SK-N-SH (cell line): ENCODE data around the gene MAGEA11. TPM values are rescaled to one million over a fixed set of nuclear protein-coding genes. Genes with fewer than 3 reads are reported as not detected.
"Not testable (repeated sequence)": the region's sequence is repeated elsewhere in the genome, so short reads cannot be mapped to it uniquely, and the experiment has no call there.

ENCODE experiments used
- CTCF ChIA-PET: fragments of 300-600, 350-600 bp; formaldehyde crosslinking; extraction: SDS; loops from one replicate; lab custom pipeline; 2021; lab: Yijun Ruan, JAX
- POLR2A ChIA-PET: fragments of 350-600 bp; sonication (Branson Sonifier 250); formaldehyde crosslinking; extraction: SDS; loops from one replicate; lab custom pipeline; 2020; ENCODE audit warnings: antibody characterized with exemption, inconsistent platforms; lab: Yijun Ruan, JAX
- DNase-seq: peaks from one replicate; pipeline ENCODE4 v3.0.0; 2012
- H2AFZ ChIP-seq: fragments of 200-600 bp; sonication (generic); 2 replicates; pipeline ENCODE4 v1.8.1; 2016; ENCODE audit warnings: antibody characterized with exemption, mild to moderate bottlenecking, low read depth
- H3F3A ChIP-seq: fragments of 200-600 bp; sonication (generic); replicated peaks from 2 replicates; pipeline ENCODE3; 2016; ENCODE audit warnings: antibody characterized with exemption, mild to moderate bottlenecking; ENCODE audit not compliant: insufficient read depth
- H3K27ac ChIP-seq, 2 experiments: fragments of 200-500 bp in 1 of 2; fragments of 200-600 bp in 1 of 2; sonication (Bioruptor generic) in 1 of 2; sonication (generic), shearing (Covaris generic) in 1 of 2; 2 replicates each; pipeline versions ENCODE4 v1.5.1 to v1.6.1; 2014 to 2016; ENCODE audit warnings: low read depth in 2 of 2, inconsistent platforms in 1 of 2, low read length in 1 of 2, mild to moderate bottlenecking in 1 of 2, mixed read lengths in 1 of 2
- H3K27me3 ChIP-seq: fragments of 200-600 bp; sonication (generic), shearing (Covaris generic); 2 replicates; pipeline ENCODE4 v1.6.1; 2016; ENCODE audit warnings: mixed run types; ENCODE audit not compliant: insufficient read depth
- H3K36me3 ChIP-seq, 2 experiments: fragments of 200-500 bp in 1 of 2; fragments of 200-600 bp in 1 of 2; sonication (Bioruptor generic) in 1 of 2; sonication (generic) in 1 of 2; replicated peaks in 1 of 2; 2 replicates each; pipeline versions ENCODE3 to v1.5.1; 2014 to 2016; ENCODE audit warnings: low read length in 1 of 2, mild to moderate bottlenecking in 1 of 2; ENCODE audit not compliant: insufficient read depth in 2 of 2, control insufficient read depth in 1 of 2
- H3K4me1 ChIP-seq, 2 experiments: fragments of 200-500 bp in 1 of 2; fragments of 200-600 bp in 1 of 2; sonication (Bioruptor generic) in 1 of 2; sonication (generic), shearing (Covaris generic) in 1 of 2; 2 replicates each; pipeline versions ENCODE4 v1.5.1 to v1.6.1; 2014 to 2016; ENCODE audit warnings: low read depth in 1 of 2, low read length in 1 of 2, mixed run types in 1 of 2; ENCODE audit not compliant: insufficient read depth in 2 of 2, control insufficient read depth in 1 of 2
- H3K4me2 ChIP-seq: fragments of 200-600 bp; sonication (generic), shearing (Covaris generic); 2 replicates; pipeline ENCODE4 v1.6.1; 2017; ENCODE audit warnings: mixed run types
- H3K4me3 ChIP-seq, 2 experiments: fragments of 200-500 bp in 1 of 2; fragments of 200-600 bp in 1 of 2; sonication (Bioruptor generic) in 1 of 2; sonication (generic), shearing (Covaris generic) in 1 of 2; 2 replicates each; pipeline versions ENCODE4 v1.5.1 to v1.8.1; 2014 to 2016; ENCODE audit warnings: low read depth in 2 of 2, inconsistent platforms in 1 of 2, low read length in 1 of 2, mild to moderate bottlenecking in 1 of 2, mixed read lengths in 1 of 2, moderate library complexity in 1 of 2
- H3K79me2 ChIP-seq: fragments of 200-600 bp; sonication (generic); 2 replicates; pipeline ENCODE4 v1.8.1; 2017; ENCODE audit warnings: mild to moderate bottlenecking; ENCODE audit not compliant: insufficient read depth
- H3K9ac ChIP-seq: fragments of 200-600 bp; sonication (generic); 2 replicates; pipeline ENCODE4 v1.6.1; 2017; ENCODE audit warnings: mixed run types
- H3K9me2 ChIP-seq: fragments of 200-600 bp; sonication (generic); 2 replicates; pipeline ENCODE4 v1.6.1; 2017; ENCODE audit warnings: mixed run types
- H3K9me3 ChIP-seq: fragments of 200-600 bp; sonication (generic); 2 replicates; pipeline ENCODE4 v1.6.1; 2017; ENCODE audit warnings: mixed run types, mild to moderate bottlenecking, moderate library complexity
- H4K20me1 ChIP-seq: fragments of 200-600 bp; sonication (generic); 2 replicates; pipeline ENCODE4 v1.6.1; 2017; ENCODE audit warnings: mild to moderate bottlenecking, mixed run types; ENCODE audit not compliant: insufficient read depth
- CHD2 ChIP-seq: fragments of 150-350 bp; IDR thresholded peaks from 2 replicates; pipeline ENCODE4 v1.6.1; 2018; ENCODE audit warnings: low read length; ENCODE audit not compliant: partially characterized antibody
- EZH2phosphoT487 ChIP-seq: fragments of 200-600 bp; sonication (generic); IDR thresholded peaks from 2 replicates; pipeline ENCODE4 v1.6.1; 2017; ENCODE audit warnings: low read depth, mixed run types, mild to moderate bottlenecking, antibody characterized with exemption, moderate library complexity, borderline replicate concordance
- JUND ChIP-seq: IDR thresholded peaks from 2 replicates; pipeline ENCODE4 v1.4.0; 2012
- NRF1 ChIP-seq: IDR thresholded peaks from 2 replicates; pipeline ENCODE4 v1.6.1; 2012; ENCODE audit warnings: low read depth, mild to moderate bottlenecking, low read length
- RFX5 ChIP-seq: IDR thresholded peaks from 2 replicates; pipeline ENCODE4 v1.6.1; 2012; ENCODE audit warnings: mild to moderate bottlenecking, improper control_type of control experiment, low read length
- TAF1 ChIP-seq: IDR thresholded peaks from 2 replicates; pipeline ENCODE4 v1.6.1; 2012; ENCODE audit warnings: low read depth, mild to moderate bottlenecking, low read length, moderate library complexity, borderline replicate concordance
- TCF12 ChIP-seq: IDR thresholded peaks from 2 replicates; pipeline ENCODE4 v1.4.0; 2012
- WGBS: methylation state at CpG from one replicate; pipeline ENCODE4 v1.1.6; 2017; ENCODE audit warnings: low lambda C conversion rate; 5-methylcytosine and 5-hydroxymethylcytosine counted together
- polyA plus RNA-seq, 3 experiments: library from polyadenylated mRNA; depleted of rRNA; stranded (reverse); fragments of >200 nt; gene quantifications; 2 replicates each; pipeline ENCODE4 v1.2.3, GENCODE V29; 2012
- TF ChIP-seq, protein P1 (sequence below): IDR thresholded peaks from 2 replicates; pipeline ENCODE4 v1.6.1; 2012; ENCODE audit warnings: mild to moderate bottlenecking, low read depth, low read length, moderate library complexity
- TF ChIP-seq, protein P2 (sequence below): IDR thresholded peaks from 2 replicates; pipeline ENCODE4 v1.4.0; 2012; ENCODE audit warnings: low read depth

Gene MAGEA11
- polyA plus RNA-seq, 1 of the 3 experiments (the other 2 are of a cell fraction) = 0.03 TPM

DNA sequence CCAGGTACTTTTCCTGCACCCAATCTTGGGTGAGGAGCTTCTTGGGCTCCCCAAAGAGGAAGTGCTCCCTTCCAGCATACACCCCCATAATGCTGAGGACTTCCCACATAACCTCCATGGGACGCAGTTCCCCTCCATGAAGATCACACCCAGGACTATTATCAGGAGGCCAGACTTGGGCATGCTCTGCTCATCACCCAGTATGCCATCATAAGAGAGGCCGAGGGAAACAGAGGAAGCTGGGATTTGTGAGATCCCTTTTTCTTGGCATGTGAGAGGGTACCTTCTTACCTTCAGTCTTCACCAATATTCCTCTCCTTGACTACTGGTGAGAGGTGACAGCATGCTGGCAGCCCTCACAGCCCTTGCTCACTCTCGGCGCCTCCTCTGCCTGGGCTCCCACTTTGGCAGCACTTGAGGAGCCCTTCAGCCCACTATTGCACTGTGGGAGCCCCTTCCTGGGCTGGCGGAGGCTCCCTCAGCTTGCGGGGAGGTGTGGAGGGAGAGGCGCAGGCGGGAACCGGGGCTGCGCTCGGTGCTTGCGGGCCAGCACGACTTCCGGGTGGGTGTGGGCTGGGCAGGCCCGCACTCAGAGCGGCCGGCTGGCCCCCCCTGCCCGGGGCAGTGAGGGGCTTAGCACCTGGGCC, 46.3 kb downstream of the MAGEA11 start:
- no peak overlapping the region for H3K27ac ChIP-seq
- H3K9me2 ChIP-seq = no peaks in the 10 kb centered on the region
- no peak for DNase-seq
- no peaks in the 10 kb centered on the region for H3K36me3 ChIP-seq
- no peaks in the 10 kb centered on the region for H3K79me2 ChIP-seq
- no peak overlapping the region for H3K4me2 ChIP-seq
- no peaks in the 10 kb centered on the region for H3K9me3 ChIP-seq
- H3K27me3 ChIP-seq = peaks cover 22% of the 10 kb centered on the region; the same call in 1 of the 2 replicates
- TF ChIP-seq NRF1 = no peak
- TF ChIP-seq JUND = no peak
- TF ChIP-seq TAF1 = no peak
- no peak for TF ChIP-seq TCF12
- TF ChIP-seq RFX5 = no peak
- TF ChIP-seq, protein P1, sequence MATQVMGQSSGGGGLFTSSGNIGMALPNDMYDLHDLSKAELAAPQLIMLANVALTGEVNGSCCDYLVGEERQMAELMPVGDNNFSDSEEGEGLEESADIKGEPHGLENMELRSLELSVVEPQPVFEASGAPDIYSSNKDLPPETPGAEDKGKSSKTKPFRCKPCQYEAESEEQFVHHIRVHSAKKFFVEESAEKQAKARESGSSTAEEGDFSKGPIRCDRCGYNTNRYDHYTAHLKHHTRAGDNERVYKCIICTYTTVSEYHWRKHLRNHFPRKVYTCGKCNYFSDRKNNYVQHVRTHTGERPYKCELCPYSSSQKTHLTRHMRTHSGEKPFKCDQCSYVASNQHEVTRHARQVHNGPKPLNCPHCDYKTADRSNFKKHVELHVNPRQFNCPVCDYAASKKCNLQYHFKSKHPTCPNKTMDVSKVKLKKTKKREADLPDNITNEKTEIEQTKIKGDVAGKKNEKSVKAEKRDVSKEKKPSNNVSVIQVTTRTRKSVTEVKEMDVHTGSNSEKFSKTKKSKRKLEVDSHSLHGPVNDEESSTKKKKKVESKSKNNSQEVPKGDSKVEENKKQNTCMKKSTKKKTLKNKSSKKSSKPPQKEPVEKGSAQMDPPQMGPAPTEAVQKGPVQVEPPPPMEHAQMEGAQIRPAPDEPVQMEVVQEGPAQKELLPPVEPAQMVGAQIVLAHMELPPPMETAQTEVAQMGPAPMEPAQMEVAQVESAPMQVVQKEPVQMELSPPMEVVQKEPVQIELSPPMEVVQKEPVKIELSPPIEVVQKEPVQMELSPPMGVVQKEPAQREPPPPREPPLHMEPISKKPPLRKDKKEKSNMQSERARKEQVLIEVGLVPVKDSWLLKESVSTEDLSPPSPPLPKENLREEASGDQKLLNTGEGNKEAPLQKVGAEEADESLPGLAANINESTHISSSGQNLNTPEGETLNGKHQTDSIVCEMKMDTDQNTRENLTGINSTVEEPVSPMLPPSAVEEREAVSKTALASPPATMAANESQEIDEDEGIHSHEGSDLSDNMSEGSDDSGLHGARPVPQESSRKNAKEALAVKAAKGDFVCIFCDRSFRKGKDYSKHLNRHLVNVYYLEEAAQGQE = no peak
- no peak for TF ChIP-seq EZH2phosphoT487
- no peak for TF ChIP-seq CHD2
- TF ChIP-seq, protein P2, sequence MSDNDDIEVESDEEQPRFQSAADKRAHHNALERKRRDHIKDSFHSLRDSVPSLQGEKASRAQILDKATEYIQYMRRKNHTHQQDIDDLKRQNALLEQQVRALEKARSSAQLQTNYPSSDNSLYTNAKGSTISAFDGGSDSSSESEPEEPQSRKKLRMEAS = no peak
- TF ChIP-seq, all 33 proteins: peak for 0
- ChIA-PET CTCF (no interaction called here), POLR2A (no interaction called here)
- H4K20me1 ChIP-seq = no peaks in the 10 kb centered on the region
- no peak overlapping the region for H2AFZ ChIP-seq
- H3K4me3 ChIP-seq = no peak overlapping the region
- no peak overlapping the region for H3K9ac ChIP-seq
- 14% methylated on average over 8 of the region's 18 CpGs for WGBS
- no peaks in the 10 kb centered on the region for H3K4me1 ChIP-seq
- H3F3A ChIP-seq = no peaks in the 10 kb centered on the region

DNA sequence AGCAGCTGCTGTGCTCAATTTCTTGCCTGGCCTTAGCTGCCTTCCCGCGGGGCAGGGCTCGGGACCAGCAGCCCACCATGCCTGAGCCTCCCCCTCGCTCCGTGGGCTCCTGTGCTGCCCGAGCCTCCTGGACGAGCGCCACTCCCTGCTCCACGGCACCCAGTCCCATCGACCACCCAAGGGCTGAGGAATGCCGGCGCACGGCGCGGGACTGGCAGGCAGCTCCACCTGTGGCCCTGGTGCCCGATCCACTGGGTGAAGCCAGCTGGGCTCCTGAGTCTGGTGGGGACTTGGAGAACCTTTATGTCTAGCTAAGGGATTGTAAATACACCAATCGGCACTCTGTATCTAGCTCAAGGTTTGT, 46.8 kb downstream of the MAGEA11 start:
- H3K36me3 ChIP-seq, H3F3A ChIP-seq, H3K4me1 ChIP-seq, H2AFZ ChIP-seq, H3K79me2 ChIP-seq, H4K20me1 ChIP-seq, H3K27ac ChIP-seq, POLR2A ChIA-PET, CTCF ChIA-PET, H3K9ac ChIP-seq, H3K4me2 ChIP-seq, H3K4me3 ChIP-seq, DNase-seq, H3K9me2 ChIP-seq, H3K9me3 ChIP-seq: not testable (repeated sequence)
- peaks cover 22% of the 10 kb centered on the region; the same call in 1 of the 2 replicates for H3K27me3 ChIP-seq
- 32% methylated on average over 8 of the region's 17 CpGs for WGBS
